NCI-H146 (cell line): ENCODE measurements around the gene CALR3.

ENCODE experiments used
- DNase-seq: peaks from one replicate; lab custom pipeline; 2025; lab: John Stamatoyannopoulos, UW

Gene CALR3

DNA sequence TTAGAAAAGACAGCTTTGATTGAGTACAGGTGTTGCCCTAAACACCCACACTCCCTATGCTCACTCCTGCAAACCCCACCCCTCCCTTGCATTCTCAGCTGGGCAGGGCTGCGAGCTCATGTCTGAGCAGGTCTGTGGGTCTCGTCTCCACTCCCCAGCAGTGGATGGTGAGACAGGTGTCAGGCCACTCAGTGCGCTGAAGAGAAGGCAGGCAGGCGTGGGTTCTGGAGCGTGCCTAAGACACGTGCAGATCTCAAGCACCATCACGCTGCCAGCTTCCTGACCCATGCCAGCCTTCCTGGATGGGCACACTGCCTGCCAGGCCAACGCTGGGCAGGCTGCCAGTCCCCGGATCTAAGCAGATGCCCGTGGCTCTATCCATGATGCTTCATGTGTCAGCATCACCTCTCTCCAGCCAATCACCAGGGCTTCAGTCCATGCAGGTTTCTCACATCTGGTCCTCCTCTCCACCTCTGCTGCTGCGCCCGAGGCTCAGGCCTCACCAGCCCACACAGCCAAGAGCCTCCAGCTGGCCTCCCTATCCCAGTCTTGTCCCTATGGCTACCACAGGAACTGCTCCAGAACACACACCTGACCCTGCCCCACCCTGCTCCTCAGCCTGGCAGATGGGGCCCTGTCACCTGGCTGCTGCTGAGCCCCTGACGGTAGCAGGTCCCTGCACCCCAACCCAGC lies 66.8 kb downstream of the CALR3 start:
- DNase-seq = no peak
